K562 (cell line): ENCODE measurements around the gene PTPN11. TPM values are rescaled to one million over a fixed set of nuclear protein-coding genes. Genes with fewer than 3 reads are reported as not detected.

Source experiments
- BCL6 ChIP-seq: fragments of 250-450 bp; sonication (Bioruptor Pico); IDR thresholded peaks from 2 replicates; pipeline ENCODE4 v1.4.0; 2020
- ELF4 ChIP-seq: fragments of 450-650 bp; formaldehyde crosslinking; IDR thresholded peaks from 2 replicates; pipeline ENCODE4 v1.4.0; 2022; ENCODE audit warnings: missing genetic modification characterization
- IRF2 ChIP-seq: sonication (generic); formaldehyde crosslinking; IDR thresholded peaks from 2 replicates; pipeline ENCODE4 v1.8.1; 2022; ENCODE audit warnings: mild to moderate bottlenecking, missing genetic modification reagents
- MBD2 ChIP-seq: sonication (generic); IDR thresholded peaks from 2 replicates; pipeline ENCODE4 v1.6.1; 2016; ENCODE audit warnings: low read depth, borderline replicate concordance
- MECOM ChIP-seq: fragments of 250-450 bp; sonication (Bioruptor Pico); IDR thresholded peaks from 2 replicates; pipeline ENCODE4 v1.8.0; 2022; ENCODE audit warnings: inconsistent platforms
- NFATC3 ChIP-seq: fragments of 450-650 bp; IDR thresholded peaks from 2 replicates; pipeline ENCODE4 v1.6.1; 2017; ENCODE audit warnings: mild to moderate bottlenecking
- PPARD ChIP-seq: fragments of 250-450 bp; sonication (Bioruptor Pico); IDR thresholded peaks from 2 replicates; pipeline ENCODE4 v1.8.0; 2022; ENCODE audit warnings: inconsistent platforms, mild to moderate bottlenecking, moderate library complexity
- RBM39 ChIP-seq: fragments of 200-400 bp; formaldehyde crosslinking; optimal IDR thresholded peaks from 2 replicates; pipeline ENCODE3; 2018; ENCODE audit warnings: low read depth, low read length
- SIRT6 ChIP-seq: IDR thresholded peaks from one replicate; pipeline ENCODE4 v1.6.1; 2012; ENCODE audit warnings: low read depth, mild to moderate bottlenecking, control low read depth, inconsistent platforms, low read length, moderate library complexity
- SPI1 ChIP-seq: IDR thresholded peaks from 2 replicates; pipeline ENCODE4 v1.6.1; 2011; ENCODE audit warnings: low read depth, low read length, control low read depth, borderline replicate concordance
- ZC3H4 ChIP-seq: sonication (generic); formaldehyde crosslinking; IDR thresholded peaks from 2 replicates; pipeline ENCODE4 v1.9.0; 2021; ENCODE audit warnings: missing genetic modification reagents, borderline replicate concordance
- ZNF445 ChIP-seq: fragments of 250-450 bp; sonication (Bioruptor Pico); IDR thresholded peaks from 2 replicates; pipeline ENCODE4 v1.4.0; 2020; ENCODE audit warnings: low read depth, mild to moderate bottlenecking, moderate library complexity
- polyA plus RNA-seq, 8 experiments: library from polyadenylated mRNA; depleted of rRNA in 4 of 8; stranded (reverse) in 5 of 8; unstranded in 3 of 8; fragments of >200 nt; fragmentation: Nextera tagmentation in 2 of 8; fragmentation: Illumina TruSeq in 1 of 8; extraction: Ambion mirVana in 2 of 8; extraction: Trizol in 1 of 8; gene quantifications; 2 replicates each; pipeline versions ENCODE4 v1.2.1 to v1.2.3, GENCODE V29; 2011 to 2014; ENCODE audit warnings: inconsistent platforms in 1 of 8, missing spikeins in 1 of 8
- total RNA-seq, 7 experiments: library from RNA; depleted of rRNA in 6 of 7; stranded (reverse); fragments of >200 nt in 6 of 7; fragmentation: Illumina TruSeq in 2 of 7; extraction: Trizol in 2 of 7; gene quantifications; 2 replicates each; pipeline versions ENCODE4 v1.2.1 to v1.2.3, GENCODE V29; 2011 to 2021; ENCODE audit warnings: low replicate concordance in 1 of 7
- TF ChIP-seq, protein P1 (sequence below), 2 experiments: fragments of 150-350 bp in 1 of 2; IDR thresholded peaks; 2 replicates each; pipeline ENCODE4 v1.6.1; 2012 to 2016; ENCODE audit warnings: low read depth in 2 of 2, low read length in 2 of 2, mild to moderate bottlenecking in 1 of 2, moderate library complexity in 1 of 2
- TF ChIP-seq, protein P2 (sequence below): sonication (generic); formaldehyde crosslinking; IDR thresholded peaks from 2 replicates; pipeline ENCODE4 v1.8.0; 2023; ENCODE audit warnings: mild to moderate bottlenecking, missing genetic modification reagents
- TF ChIP-seq, protein P3 (sequence below): fragments of 250-450 bp; sonication (Bioruptor Pico); IDR thresholded peaks from 2 replicates; pipeline ENCODE4 v1.4.0; 2020; ENCODE audit warnings: mild to moderate bottlenecking, moderate library complexity, borderline replicate concordance
- TF ChIP-seq, protein P4 (sequence below): IDR thresholded peaks from 2 replicates; pipeline ENCODE4 v1.6.1; 2016; ENCODE audit warnings: missing genetic modification characterization, missing compliant biosample characterization
- TF ChIP-seq, protein P5 (sequence below): fragments of 450-650 bp; formaldehyde crosslinking; IDR thresholded peaks from 2 replicates; pipeline ENCODE4 v1.4.0; 2022; ENCODE audit warnings: mild to moderate bottlenecking, moderate library complexity

The PTPN11 gene
- total and polyA plus RNA-seq, 9 of the 15 experiments (the other 6 are each of a cell fraction or from before 2014, with no cell fraction given) = 22.5 to 126 (median 79.7) TPM

DNA sequence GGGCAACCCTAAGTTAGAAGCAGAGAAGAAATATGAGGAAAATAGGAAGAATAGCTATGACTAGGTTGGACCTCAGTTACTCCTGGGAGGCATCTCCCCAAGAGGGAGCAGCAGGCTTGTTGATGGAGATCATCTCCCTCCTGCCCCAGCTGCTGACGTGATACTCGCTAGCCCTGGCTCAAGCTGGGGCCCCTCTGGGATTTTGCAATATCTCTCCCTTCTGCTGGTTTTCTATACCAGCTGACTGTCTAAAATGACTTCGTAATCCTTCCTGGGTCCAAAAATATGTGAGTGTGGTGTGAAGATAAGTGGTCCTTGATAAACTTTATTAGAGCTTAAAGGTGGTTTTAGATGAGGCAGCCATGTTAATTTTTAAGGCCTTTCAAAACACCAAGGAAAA lies 32.0 kb upstream of the PTPN11 start (continued):
- no peak for TF ChIP-seq ZC3H4 (CRISPR knock-in tag)
- TF ChIP-seq RBM39 = no peak
- no peak for TF ChIP-seq SIRT6
- no peak for TF ChIP-seq PPARD (CRISPR knock-in tag)
- TF ChIP-seq, protein P1, sequence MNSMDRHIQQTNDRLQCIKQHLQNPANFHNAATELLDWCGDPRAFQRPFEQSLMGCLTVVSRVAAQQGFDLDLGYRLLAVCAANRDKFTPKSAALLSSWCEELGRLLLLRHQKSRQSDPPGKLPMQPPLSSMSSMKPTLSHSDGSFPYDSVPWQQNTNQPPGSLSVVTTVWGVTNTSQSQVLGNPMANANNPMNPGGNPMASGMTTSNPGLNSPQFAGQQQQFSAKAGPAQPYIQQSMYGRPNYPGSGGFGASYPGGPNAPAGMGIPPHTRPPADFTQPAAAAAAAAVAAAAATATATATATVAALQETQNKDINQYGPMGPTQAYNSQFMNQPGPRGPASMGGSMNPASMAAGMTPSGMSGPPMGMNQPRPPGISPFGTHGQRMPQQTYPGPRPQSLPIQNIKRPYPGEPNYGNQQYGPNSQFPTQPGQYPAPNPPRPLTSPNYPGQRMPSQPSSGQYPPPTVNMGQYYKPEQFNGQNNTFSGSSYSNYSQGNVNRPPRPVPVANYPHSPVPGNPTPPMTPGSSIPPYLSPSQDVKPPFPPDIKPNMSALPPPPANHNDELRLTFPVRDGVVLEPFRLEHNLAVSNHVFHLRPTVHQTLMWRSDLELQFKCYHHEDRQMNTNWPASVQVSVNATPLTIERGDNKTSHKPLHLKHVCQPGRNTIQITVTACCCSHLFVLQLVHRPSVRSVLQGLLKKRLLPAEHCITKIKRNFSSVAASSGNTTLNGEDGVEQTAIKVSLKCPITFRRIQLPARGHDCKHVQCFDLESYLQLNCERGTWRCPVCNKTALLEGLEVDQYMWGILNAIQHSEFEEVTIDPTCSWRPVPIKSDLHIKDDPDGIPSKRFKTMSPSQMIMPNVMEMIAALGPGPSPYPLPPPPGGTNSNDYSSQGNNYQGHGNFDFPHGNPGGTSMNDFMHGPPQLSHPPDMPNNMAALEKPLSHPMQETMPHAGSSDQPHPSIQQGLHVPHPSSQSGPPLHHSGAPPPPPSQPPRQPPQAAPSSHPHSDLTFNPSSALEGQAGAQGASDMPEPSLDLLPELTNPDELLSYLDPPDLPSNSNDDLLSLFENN (IDR thresholded peaks at IDR 0.05; ENCODE audit: low read depth in 2 of 2, low read length in 2 of 2) = no peak
- TF ChIP-seq, protein P2, sequence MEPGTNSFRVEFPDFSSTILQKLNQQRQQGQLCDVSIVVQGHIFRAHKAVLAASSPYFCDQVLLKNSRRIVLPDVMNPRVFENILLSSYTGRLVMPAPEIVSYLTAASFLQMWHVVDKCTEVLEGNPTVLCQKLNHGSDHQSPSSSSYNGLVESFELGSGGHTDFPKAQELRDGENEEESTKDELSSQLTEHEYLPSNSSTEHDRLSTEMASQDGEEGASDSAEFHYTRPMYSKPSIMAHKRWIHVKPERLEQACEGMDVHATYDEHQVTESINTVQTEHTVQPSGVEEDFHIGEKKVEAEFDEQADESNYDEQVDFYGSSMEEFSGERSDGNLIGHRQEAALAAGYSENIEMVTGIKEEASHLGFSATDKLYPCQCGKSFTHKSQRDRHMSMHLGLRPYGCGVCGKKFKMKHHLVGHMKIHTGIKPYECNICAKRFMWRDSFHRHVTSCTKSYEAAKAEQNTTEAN (CRISPR knock-in tag) = no peak
- no peak for TF ChIP-seq ZNF445 (CRISPR knock-in tag)
- TF ChIP-seq, protein P3, sequence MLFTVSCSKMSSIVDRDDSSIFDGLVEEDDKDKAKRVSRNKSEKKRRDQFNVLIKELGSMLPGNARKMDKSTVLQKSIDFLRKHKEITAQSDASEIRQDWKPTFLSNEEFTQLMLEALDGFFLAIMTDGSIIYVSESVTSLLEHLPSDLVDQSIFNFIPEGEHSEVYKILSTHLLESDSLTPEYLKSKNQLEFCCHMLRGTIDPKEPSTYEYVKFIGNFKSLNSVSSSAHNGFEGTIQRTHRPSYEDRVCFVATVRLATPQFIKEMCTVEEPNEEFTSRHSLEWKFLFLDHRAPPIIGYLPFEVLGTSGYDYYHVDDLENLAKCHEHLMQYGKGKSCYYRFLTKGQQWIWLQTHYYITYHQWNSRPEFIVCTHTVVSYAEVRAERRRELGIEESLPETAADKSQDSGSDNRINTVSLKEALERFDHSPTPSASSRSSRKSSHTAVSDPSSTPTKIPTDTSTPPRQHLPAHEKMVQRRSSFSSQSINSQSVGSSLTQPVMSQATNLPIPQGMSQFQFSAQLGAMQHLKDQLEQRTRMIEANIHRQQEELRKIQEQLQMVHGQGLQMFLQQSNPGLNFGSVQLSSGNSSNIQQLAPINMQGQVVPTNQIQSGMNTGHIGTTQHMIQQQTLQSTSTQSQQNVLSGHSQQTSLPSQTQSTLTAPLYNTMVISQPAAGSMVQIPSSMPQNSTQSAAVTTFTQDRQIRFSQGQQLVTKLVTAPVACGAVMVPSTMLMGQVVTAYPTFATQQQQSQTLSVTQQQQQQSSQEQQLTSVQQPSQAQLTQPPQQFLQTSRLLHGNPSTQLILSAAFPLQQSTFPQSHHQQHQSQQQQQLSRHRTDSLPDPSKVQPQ = no peak
- TF ChIP-seq, protein P4, sequence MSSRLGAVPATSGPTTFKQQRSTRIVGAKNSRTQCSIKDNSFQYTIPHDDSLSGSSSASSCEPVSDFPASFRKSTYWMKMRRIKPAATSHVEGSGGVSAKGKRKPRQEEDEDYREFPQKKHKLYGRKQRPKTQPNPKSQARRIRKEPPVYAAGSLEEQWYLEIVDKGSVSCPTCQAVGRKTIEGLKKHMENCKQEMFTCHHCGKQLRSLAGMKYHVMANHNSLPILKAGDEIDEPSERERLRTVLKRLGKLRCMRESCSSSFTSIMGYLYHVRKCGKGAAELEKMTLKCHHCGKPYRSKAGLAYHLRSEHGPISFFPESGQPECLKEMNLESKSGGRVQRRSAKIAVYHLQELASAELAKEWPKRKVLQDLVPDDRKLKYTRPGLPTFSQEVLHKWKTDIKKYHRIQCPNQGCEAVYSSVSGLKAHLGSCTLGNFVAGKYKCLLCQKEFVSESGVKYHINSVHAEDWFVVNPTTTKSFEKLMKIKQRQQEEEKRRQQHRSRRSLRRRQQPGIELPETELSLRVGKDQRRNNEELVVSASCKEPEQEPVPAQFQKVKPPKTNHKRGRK (tag) = no peak
- TF ChIP-seq IRF2 (CRISPR knock-in tag) = no peak
- no peak for TF ChIP-seq MBD2
- TF ChIP-seq ELF4 (CRISPR knock-in tag) = no peak
- TF ChIP-seq BCL6 (CRISPR knock-in tag) = no peak
- no peak for TF ChIP-seq MECOM
- TF ChIP-seq, protein P5, sequence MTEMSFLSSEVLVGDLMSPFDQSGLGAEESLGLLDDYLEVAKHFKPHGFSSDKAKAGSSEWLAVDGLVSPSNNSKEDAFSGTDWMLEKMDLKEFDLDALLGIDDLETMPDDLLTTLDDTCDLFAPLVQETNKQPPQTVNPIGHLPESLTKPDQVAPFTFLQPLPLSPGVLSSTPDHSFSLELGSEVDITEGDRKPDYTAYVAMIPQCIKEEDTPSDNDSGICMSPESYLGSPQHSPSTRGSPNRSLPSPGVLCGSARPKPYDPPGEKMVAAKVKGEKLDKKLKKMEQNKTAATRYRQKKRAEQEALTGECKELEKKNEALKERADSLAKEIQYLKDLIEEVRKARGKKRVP (CRISPR knock-in tag) = no peak
- no peak for TF ChIP-seq NFATC3
- TF ChIP-seq SPI1 = no peak
